Epithelial cell of esophagus (primary cell): ENCODE results near the gene BRD7.

ENCODE experiments used
- DNase-seq: peaks from one replicate; pipeline ENCODE4 v3.0.0; 2010; ENCODE audit warnings: low read depth
- H3K4me3 ChIP-seq: 2 replicates; pipeline ENCODE4 v1.5.1; 2011; ENCODE audit warnings: mild to moderate bottlenecking, low read length, control low read depth
- TF ChIP-seq, protein P1 (sequence below): IDR thresholded peaks from 2 replicates; pipeline ENCODE4 v1.5.1; 2011; ENCODE audit warnings: low read depth, mild to moderate bottlenecking, low read length, control low read depth, inconsistent platforms; ENCODE audit not compliant: insufficient read depth; ENCODE audit errors: missing control alignments

Gene BRD7

DNA sequence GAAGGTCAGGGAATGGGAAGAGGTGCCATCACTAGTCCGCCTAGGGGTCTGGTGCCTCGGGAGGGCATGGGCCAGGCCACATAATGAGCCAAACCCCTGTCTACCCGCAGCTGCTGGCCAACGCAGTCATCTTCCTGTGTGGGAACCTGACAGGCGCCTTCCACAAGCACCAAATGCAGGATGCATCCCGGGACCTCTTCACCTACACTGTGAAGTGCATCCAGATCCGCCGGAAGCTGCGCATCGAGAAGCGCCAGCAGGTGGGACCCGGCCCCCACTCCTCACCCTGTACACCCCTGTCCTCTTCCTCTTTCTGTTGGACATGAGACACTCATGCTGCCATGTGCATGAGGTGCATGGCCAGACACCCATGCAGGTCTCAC, 76.2 kb downstream of the BRD7 start:
- TF ChIP-seq, protein P1, sequence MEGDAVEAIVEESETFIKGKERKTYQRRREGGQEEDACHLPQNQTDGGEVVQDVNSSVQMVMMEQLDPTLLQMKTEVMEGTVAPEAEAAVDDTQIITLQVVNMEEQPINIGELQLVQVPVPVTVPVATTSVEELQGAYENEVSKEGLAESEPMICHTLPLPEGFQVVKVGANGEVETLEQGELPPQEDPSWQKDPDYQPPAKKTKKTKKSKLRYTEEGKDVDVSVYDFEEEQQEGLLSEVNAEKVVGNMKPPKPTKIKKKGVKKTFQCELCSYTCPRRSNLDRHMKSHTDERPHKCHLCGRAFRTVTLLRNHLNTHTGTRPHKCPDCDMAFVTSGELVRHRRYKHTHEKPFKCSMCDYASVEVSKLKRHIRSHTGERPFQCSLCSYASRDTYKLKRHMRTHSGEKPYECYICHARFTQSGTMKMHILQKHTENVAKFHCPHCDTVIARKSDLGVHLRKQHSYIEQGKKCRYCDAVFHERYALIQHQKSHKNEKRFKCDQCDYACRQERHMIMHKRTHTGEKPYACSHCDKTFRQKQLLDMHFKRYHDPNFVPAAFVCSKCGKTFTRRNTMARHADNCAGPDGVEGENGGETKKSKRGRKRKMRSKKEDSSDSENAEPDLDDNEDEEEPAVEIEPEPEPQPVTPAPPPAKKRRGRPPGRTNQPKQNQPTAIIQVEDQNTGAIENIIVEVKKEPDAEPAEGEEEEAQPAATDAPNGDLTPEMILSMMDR = no peak
- no peak overlapping the region for H3K4me3 ChIP-seq
- no peak for DNase-seq

DNA sequence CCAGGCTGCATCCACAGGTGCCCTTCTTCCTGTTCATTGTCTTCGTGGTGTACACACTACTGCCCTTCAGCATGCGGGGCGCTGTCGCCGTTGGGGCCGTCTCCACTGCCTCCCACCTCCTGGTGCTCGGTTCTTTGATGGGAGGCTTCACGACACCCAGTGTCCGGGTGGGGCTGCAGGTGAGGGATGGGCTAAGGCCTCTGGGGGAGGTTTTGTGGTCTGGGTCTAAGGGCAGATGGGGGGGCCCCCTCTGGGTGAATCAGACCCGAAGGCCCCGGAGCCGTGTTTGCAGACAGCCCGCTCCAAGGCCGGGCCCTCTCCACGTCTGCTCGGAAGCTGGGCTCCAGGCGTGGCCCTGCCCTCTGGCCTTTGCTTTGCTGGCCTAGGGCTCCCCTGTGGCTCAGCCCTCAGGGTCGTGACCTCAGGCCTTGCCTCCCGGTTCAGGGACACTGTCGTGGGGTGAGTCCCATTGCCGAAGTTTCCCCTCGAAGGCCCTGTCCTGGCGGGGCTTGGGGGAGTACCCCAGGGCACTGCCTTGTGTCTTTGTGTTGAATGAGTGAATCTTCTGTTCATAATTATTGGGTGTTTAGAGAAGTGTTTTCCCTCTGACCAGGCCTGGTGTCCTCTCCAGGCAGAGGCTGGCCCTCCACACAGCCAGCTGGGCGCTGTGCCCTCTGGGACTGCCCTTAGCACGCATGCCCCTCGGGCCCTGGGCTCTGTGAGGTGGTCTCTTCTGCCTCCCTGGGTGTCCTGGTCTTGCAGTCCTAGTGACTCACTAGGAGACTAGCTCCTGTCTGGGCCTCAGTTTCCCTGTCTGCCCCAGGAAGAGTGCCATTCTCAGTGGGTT, 76.8 kb downstream of the BRD7 start:
- no peak overlapping the region for H3K4me3 ChIP-seq
- DNase-seq = no peak
- TF ChIP-seq, protein P1 = no peak

DNA sequence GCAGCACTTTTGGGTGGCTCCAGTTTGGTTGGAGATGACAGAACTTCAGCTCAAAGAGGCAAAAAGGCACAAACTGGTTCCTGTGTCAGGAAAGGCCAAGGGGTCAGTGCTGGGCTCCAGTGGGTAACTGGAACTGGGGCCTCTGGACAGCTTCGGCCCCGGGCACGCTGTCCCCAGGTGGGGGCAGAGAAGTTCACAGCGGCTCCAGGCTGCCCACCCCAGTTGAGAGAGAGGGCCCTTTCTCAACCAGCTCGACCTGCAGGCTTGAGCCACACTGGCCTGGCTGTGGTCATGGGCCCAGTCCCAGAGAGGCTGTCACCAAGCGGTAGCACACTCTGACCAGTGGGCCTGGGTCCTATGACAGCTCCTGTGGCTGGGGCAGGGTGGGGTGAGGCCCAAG, 77.9 kb downstream of the BRD7 start:
- TF ChIP-seq, protein P1 = no peak
- no peak for DNase-seq
- H3K4me3 ChIP-seq = no peak overlapping the region

DNA sequence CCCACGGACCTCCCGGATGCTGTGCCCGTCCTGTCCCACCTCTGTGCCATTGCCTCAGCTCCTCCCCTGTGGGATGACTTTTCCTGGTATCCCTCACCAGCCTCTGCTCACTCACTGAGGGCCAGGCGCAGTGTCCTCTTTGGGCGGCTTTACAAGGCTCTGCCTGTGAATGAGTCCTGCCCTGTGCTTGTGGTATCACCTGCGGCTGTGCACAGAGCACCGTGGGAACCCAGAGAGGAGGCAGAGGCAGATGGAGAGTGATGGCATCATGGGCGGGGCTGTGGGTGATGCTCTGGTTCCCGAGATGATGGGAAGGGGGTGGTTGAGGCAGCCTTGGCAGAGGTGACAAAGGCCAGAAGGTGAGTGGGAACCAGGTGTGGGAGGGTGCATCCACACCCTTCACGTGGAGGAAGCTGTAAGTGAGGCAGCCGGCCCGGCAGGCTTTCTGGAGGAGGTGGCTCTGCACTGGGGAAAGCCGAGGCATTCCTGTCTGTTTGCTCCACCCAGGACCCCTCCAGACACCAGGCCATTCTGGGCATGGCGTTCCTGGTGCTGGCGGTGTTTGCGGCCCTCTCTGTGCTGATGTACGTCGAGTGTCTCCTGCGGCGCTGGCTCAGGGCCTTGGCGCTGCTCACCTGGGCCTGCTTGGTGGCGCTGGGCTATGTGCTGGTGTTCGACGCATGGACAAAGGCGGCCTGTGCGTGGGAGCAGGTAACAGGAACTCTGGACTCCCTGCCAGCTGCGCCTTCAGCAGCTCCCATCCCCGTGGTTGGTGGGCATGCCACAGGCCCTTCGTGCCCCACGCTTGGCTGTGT, 78.6 kb downstream of the BRD7 start:
- no peak for DNase-seq
- H3K4me3 ChIP-seq = no peak overlapping the region
- TF ChIP-seq, protein P1 = no peak

DNA sequence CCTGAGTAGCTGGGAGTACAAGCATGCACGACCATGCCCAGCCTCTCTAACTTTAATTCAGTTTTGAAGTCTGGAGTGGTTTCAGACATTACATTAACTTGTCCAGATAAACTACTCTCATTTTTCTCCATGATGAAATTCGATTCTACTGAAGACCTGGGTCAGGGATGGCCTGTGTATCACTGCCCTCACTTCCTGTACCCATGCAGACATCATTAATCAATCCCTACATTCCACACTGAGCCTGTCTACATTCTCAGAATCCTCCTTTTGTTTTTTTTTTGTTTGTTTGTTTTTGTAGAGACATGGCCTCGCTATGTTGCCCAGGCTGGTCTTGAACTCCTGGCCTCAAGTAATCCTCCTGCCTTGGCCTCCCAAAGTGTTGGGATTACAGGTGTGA, 79.9 kb downstream of the BRD7 start:
- TF ChIP-seq, protein P1 = no peak
- DNase-seq = no peak
- no peak overlapping the region for H3K4me3 ChIP-seq

DNA sequence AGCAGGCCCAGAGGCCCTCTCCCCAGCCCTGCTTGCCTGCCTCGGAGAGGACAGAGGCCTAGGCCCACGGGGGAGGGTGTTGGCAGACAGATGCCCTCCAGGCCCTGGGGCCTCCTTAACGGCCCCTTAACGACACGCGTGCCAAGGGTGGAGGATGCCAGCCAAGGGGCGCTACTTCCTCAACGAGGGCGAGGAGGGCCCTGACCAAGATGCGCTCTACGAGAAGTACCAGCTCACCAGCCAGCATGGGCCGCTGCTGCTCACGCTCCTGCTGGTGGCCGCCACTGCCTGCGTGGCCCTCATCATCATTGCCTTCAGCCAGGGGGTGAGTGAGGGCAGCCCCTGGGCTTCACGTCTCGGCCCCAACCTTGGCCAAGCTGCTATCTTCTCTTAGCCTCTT, 80.8 kb downstream of the BRD7 start:
- TF ChIP-seq, protein P1 = no peak
- DNase-seq = no peak

DNA sequence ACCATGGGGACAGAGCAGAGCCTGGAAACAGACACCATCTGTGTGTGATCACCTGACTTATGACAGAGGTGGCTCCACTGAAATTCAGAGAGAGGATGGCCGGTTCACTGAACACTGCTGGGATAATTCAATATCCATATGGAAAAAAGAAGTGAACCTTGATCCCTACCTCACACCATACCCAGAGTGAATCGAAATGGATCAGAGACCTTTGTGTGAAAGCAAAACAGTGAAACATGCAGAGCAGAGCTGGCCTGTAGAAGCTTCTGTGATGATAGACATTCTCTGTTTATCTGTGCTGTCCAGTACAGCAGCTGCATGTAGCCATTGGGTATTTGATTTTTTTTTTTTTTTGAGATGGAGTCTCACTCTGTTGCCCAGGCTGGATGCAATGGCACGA, 82.1 kb downstream of the BRD7 start:
- H3K4me3 ChIP-seq = no peak overlapping the region
- TF ChIP-seq, protein P1 = no peak
- DNase-seq = no peak

More for the DNA sequence above, 80.8 kb downstream of the BRD7 start:
- no peak overlapping the region for H3K4me3 ChIP-seq
